Lung (tissue), 12 donors: ENCODE results near the gene SSNA1. TPM values are rescaled to one million over a fixed set of nuclear protein-coding genes. Genes with fewer than 3 reads are reported as not detected.
A peak's percentile ranks its signal among the peaks of the same experiment; 100 is the strongest.

Source experiments
- ATAC-seq: fragments of 200-7000 bp; cut with Tn5 transposase; one replicate; pipeline ENCODE4 v1.9.1; 2020; ENCODE audit warnings: moderate number of reproducible peaks; ENCODE audit not compliant: insufficient read depth, low FRiP score
- DNase-seq, 3 donors: peaks; one replicate each; pipeline ENCODE4 v3.0.0-alpha.2; 2013 to 2017
- H3K27ac ChIP-seq, 2 donors: one replicate each; pipeline ENCODE4 v1.5.1; 2013; ENCODE audit warnings: mild to moderate bottlenecking in 2 of 2, moderate library complexity in 2 of 2, control low read depth in 1 of 2, inconsistent platforms in 1 of 2, low read depth in 1 of 2, low read length in 1 of 2
- H3K27me3 ChIP-seq, 3 donors: one replicate each; pipeline ENCODE4 v1.5.1; 2013; ENCODE audit warnings: low read length in 2 of 3; ENCODE audit not compliant: control insufficient read depth in 3 of 3, insufficient read depth in 3 of 3
- H3K36me3 ChIP-seq, 4 donors: one replicate each; pipeline ENCODE4 v1.5.1; 2013; ENCODE audit warnings: low read length in 4 of 4, mild to moderate bottlenecking in 1 of 4, moderate library complexity in 1 of 4; ENCODE audit not compliant: control insufficient read depth in 4 of 4, insufficient read depth in 4 of 4
- H3K4me1 ChIP-seq, 5 donors: one replicate each; pipeline ENCODE4 v1.5.1; 2013; ENCODE audit warnings: low read length in 5 of 5, mild to moderate bottlenecking in 2 of 5, moderate library complexity in 1 of 5; ENCODE audit not compliant: control insufficient read depth in 5 of 5, insufficient read depth in 5 of 5
- H3K4me3 ChIP-seq: one replicate; pipeline ENCODE4 v1.5.1; 2013; ENCODE audit warnings: mild to moderate bottlenecking, control low read depth, moderate library complexity
- H3K9ac ChIP-seq, 2 donors: one replicate each; pipeline ENCODE4 v1.5.1; 2013; ENCODE audit warnings: low read length in 2 of 2, control low read depth in 1 of 2; ENCODE audit not compliant: insufficient read depth in 1 of 2
- H3K9me3 ChIP-seq, 4 donors: one replicate each; pipeline ENCODE4 v1.5.1; 2013; ENCODE audit warnings: low read length in 3 of 4, mild to moderate bottlenecking in 1 of 4, moderate library complexity in 1 of 4; ENCODE audit not compliant: control insufficient read depth in 4 of 4, insufficient read depth in 3 of 4
- WGBS, 2 donors: extraction: QIAGEN DNeasy Blood & Tissue Kit; methylation state at CpG; one replicate each; pipeline ENCODE4 v1.1.7; 2013; 5-methylcytosine and 5-hydroxymethylcytosine counted together
- polyA plus RNA-seq, 2 donors: library from polyadenylated mRNA; stranded (reverse); fragments of 200-250 nt; gene quantifications; one replicate each; pipeline ENCODE4 v1.2.1, GENCODE V29; 2013
- total RNA-seq, 2 donors: library from RNA; depleted of rRNA in 1 of 2; stranded (reverse); fragments of >200 nt in 1 of 2; gene quantifications; one replicate each; pipeline ENCODE4 v1.2.1, GENCODE V29; 2014 to 2021
- TF ChIP-seq, protein P1 (sequence below): IDR thresholded peaks from 2 replicates; pipeline ENCODE4 v1.5.1; 2012; ENCODE audit warnings: mild to moderate bottlenecking; ENCODE audit errors: control extremely low read depth, extremely low read depth
- donor health status: control.
- donor health status: control.
- donor health status: Bipolar disorder and iron deficiency.
- donor health status: healthy.
- donor health status: DM: yes; HTN: yes; CAD: no.

SSNA1 gene
- total and polyA plus RNA-seq, 4 donors, result 40.8 to 144 (median 101) TPM

DNA sequence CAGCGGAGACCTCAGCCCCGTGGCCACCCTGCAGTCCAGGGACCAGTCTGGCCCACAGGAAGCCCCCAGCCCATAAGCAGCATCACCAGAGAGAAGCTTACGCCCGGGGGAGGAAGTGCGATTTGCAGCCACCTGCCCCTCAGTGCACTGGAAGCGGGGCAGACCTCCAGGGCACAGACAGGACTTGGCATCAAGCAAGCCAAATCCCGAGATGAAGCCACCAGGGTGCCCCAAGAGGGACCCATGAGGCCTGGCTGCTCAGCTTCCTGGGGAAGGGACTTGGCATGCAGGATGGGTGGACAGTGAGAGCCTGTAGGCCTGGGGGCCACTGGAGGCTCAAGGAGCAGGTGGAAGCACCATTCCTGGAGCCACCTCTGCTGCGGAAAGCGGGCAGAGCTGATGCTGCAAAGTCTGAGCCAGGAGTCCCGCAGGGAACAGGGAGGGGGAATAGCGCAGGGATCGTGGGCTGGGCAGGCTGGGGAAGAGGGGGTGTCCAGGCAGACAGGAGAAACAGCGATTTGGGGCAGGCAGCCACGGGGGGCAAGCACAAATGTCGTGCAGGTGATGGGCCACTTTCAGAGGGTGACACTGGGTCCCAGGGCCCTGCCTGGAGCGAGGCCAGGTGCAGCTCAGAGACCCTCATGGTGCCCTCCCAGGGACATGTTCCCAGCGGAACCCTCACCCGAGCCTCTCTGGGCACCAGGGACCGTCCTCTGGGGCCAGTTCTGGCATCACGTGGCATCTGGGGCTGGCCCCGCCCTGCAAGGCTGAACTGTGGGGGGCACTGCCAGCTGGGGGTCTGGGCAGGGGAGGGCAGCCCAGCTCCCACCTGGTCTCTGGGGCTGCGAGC, 21.9 kb upstream of the SSNA1 start:
- ATAC-seq (no peak), DNase-seq (no peak)
- Histone ChIP-seq H3K27ac (no peak overlapping the region), H3K4me1 (peaks cover 0 to 18% (median 0%) of the 10 kb centered on the region in 5 donors), H3K9ac (no peak overlapping the region), H3K27me3 (peaks cover 9 to 57% (median 30%) of the 10 kb centered on the region in 3 donors), H3K36me3 (no peaks in the 10 kb centered on the region), H3K4me3 (no peak overlapping the region), H3K9me3 (no peaks in the 10 kb centered on the region)
- TF ChIP-seq, protein P1, sequence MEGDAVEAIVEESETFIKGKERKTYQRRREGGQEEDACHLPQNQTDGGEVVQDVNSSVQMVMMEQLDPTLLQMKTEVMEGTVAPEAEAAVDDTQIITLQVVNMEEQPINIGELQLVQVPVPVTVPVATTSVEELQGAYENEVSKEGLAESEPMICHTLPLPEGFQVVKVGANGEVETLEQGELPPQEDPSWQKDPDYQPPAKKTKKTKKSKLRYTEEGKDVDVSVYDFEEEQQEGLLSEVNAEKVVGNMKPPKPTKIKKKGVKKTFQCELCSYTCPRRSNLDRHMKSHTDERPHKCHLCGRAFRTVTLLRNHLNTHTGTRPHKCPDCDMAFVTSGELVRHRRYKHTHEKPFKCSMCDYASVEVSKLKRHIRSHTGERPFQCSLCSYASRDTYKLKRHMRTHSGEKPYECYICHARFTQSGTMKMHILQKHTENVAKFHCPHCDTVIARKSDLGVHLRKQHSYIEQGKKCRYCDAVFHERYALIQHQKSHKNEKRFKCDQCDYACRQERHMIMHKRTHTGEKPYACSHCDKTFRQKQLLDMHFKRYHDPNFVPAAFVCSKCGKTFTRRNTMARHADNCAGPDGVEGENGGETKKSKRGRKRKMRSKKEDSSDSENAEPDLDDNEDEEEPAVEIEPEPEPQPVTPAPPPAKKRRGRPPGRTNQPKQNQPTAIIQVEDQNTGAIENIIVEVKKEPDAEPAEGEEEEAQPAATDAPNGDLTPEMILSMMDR, result no peak
- 67 to 71% methylated on average over 21 to 22 of the region's 22 CpGs for WGBS, 2 donors

DNA sequence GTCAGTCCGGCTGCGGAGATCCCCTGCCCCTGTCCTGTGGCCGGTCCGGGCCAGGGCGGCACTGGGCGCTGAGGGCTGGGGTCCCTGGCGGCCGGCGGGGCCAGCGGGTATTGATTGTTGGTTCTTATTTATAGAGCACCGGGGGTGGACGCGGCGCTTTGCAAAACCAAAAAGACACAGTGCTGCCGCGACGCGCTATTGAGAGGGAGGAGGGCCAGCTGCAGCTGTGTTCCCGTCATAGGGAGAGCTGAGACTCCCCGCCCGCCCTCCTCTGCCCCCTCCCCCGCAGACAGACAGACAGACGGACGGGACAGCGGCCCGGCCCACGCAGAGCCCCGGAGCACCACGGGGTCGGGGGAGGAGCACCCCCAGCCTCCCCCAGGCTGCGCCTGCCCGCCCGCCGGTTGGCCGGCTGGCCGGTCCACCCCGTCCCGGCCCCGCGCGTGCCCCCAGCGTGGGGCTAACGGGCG, 21.2 kb upstream of the SSNA1 start:
- ATAC-seq, result no peak
- H3K27ac ChIP-seq, result no peak overlapping the region
- H3K36me3 ChIP-seq, result no peaks in the 10 kb centered on the region
- 25 to 40% methylated on average over 31 to 44 of the region's 44 CpGs for WGBS, 2 donors
- TF ChIP-seq, protein P1, result no peak
- H3K27me3 ChIP-seq, result peaks cover 9 to 54% (median 30%) of the 10 kb centered on the region in 3 donors
- no peak for DNase-seq
- no peak overlapping the region for H3K9ac ChIP-seq
- H3K4me3 ChIP-seq, result no peak overlapping the region
- peaks cover 0 to 18% (median 0%) of the 10 kb centered on the region in 5 donors for H3K4me1 ChIP-seq
- H3K9me3 ChIP-seq, result no peaks in the 10 kb centered on the region

DNA sequence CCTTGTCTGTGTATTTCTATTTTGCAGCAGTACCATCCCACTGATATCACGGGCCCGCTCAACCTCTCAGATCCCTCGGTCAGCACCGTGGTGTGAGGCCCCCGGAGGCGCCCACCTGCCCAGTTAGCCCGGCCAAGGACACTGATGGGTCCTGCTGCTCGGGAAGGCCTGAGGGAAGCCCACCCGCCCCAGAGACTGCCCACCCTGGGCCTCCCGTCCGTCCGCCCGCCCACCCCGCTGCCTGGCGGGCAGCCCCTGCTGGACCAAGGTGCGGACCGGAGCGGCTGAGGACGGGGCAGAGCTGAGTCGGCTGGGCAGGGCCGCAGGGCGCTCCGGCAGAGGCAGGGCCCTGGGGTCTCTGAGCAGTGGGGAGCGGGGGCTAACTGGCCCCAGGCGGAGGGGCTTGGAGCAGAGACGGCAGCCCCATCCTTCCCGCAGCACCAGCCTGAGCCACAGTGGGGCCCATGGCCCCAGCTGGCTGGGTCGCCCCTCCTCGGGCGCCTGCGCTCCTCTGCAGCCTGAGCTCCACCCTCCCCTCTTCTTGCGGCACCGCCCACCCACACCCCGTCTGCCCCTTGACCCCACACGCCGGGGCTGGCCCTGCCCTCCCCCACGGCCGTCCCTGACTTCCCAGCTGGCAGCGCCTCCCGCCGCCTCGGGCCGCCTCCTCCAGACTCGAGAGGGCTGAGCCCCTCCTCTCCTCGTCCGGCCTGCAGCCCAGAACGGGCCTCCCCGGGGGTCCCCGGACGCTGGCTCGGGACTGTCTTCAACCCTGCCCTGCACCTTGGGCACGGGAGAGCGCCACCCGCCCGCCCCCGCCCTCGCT, 20.5 kb upstream of the SSNA1 start:
- Histone ChIP-seq H3K4me1 (peaks cover 0 to 17% (median 0%) of the 10 kb centered on the region in 5 donors), H3K9me3 (no peaks in the 10 kb centered on the region), H3K27me3 (peaks cover 9 to 49% (median 30%) of the 10 kb centered on the region in 3 donors), H3K9ac (no peak overlapping the region), H3K4me3 (no peak overlapping the region), H3K36me3 (no peaks in the 10 kb centered on the region), H3K27ac (no peak overlapping the region)
- TF ChIP-seq, protein P1, result no peak
- ATAC-seq, result peak; percentile 16
- WGBS, 2 donors, result 7 to 12% methylated on average over 45 to 57 of the region's 57 CpGs
- DNase-seq, result peak; percentile 30 to 49 (median 47)
